ENCODE results near the gene SLC22A13.
"Not testable (repeated sequence)": the region's sequence is repeated elsewhere in the genome, so short reads cannot be mapped to it uniquely, and the experiment has no call there.

The SLC22A13 gene, protein sequence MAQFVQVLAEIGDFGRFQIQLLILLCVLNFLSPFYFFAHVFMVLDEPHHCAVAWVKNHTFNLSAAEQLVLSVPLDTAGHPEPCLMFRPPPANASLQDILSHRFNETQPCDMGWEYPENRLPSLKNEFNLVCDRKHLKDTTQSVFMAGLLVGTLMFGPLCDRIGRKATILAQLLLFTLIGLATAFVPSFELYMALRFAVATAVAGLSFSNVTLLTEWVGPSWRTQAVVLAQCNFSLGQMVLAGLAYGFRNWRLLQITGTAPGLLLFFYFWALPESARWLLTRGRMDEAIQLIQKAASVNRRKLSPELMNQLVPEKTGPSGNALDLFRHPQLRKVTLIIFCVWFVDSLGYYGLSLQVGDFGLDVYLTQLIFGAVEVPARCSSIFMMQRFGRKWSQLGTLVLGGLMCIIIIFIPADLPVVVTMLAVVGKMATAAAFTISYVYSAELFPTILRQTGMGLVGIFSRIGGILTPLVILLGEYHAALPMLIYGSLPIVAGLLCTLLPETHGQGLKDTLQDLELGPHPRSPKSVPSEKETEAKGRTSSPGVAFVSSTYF

GRCh38 chr3:38265604-38266307, at the start of gene SLC22A13:
Gene SLC22A13, plus strand, starts transcription at chr3:38265812. Its CDS starts 49 bp downstream, at chr3:38265861.
- no peak for DNase-seq (ENCODE audit: low read depth)

DNA sequence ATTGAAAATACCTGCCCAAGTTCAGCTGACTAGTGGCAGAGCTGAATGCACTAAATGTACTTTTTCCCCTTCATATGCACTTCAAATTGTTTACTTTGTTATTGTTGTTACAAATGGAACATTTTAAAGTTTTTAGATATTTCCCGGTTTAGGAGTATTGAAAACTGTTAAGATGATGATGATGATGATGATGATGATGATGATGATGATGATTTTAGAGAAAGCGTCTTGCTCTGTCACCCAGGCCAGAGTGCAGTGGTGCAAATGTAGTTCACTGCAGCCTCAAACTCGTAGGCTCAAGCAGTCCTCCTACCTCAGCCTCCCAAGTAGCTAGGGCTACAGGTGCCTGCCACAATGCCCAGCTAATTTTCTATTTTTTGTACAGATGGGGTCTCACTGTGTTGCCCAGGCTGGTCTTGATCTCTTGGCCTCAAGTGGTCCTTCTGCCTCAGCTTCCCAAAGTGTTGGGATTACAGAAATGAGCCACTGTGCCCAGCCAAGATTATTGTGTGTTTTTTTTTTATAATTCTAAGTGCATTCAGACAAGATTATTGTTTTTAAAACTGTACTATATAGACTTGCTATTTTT, 45.9 kb upstream of the SLC22A13 start:
- DNase-seq (ENCODE audit: low read depth): no peak

- no peak for DNase-seq (ENCODE audit: low read depth)
Measured at GRCh38 chr3:38221005-38221404, 44.6 kb upstream of the SLC22A13 start.

- no peak for DNase-seq (ENCODE audit: low read depth)
Measured at GRCh38 chr3:38222032-38222634, 43.5 kb upstream of the SLC22A13 start.

DNA sequence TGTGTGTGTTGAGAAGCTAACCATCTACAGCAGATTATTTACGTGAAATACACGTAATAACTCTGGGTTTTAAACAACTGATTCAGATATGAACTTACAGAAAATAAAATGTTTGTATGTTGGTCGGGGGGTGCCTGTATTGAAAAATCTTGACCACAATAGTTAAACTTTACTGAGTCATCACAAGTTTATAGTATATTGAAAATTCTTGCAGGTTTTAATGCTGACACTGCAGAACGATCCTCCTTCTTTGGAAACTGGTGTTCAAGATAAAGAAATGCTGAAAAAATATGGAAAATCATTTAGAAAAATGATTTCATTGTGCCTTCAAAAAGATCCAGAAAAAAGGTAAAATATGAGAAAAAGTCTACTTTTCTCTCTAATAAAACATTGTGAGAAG, 41.3 kb upstream of the SLC22A13 start:
- no peak for DNase-seq (ENCODE audit: low read depth)

- peak; percentile 49 for DNase-seq (ENCODE audit: low read depth)
Measured at GRCh38 chr3:38226273-38226672, 39.3 kb upstream of the SLC22A13 start.

GRCh38 chr3:38227989-38228388, 37.6 kb upstream of the SLC22A13 start:
- DNase-seq (ENCODE audit: low read depth): peak; percentile 47

- DNase-seq (ENCODE audit: low read depth): no peak
Measured at GRCh38 chr3:38229036-38229435, 36.6 kb upstream of the SLC22A13 start.

- DNase-seq (ENCODE audit: low read depth): no peak
Measured at GRCh38 chr3:38232701-38233100, 32.9 kb upstream of the SLC22A13 start.

DNA sequence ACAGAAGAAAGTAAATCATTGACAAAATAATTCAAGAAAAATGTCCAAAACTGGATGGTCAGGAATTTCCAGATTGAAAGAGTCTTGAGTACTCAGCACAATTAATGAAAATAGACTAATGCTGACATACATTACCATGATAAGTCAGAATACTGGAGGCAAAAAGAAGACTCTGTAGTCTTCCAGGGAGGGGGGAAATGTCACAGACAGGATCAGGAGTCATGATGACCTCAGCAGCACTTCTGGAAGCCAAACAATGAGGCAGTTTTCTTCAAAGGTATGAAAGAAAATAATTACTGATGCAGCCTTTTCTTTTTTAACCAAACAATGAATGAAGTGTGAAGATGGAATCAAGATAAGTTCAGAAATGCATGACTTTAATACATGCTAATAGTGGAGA, 30.1 kb upstream of the SLC22A13 start:
- no peak for DNase-seq (ENCODE audit: low read depth)

- no peak for DNase-seq (ENCODE audit: low read depth)
Measured at GRCh38 chr3:38238416-38239008, 27.1 kb upstream of the SLC22A13 start.

DNA sequence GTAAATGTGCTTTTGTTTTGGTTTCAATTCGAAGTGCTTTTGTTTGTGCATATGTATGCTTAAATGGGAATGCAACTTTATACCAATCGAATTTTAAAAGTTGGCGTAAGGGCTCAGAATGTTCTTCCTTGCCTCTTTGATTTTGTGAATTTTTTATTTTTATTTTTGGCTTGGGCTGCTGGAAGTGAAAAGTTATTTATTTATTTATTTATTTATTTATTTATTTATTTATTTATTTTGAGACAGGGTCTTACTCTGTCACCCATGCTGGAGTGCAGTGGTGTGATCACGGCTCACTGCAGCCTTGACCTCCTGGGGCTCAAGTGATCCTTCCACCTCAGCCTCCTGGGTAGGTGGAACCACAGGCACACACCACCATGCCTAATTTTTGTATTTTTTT, 22.8 kb upstream of the SLC22A13 start:
- not testable (repeated sequence) for DNase-seq (ENCODE audit: low read depth)

GRCh38 chr3:38245930-38246329, 19.7 kb upstream of the SLC22A13 start:
- DNase-seq (ENCODE audit: low read depth): no peak

DNA sequence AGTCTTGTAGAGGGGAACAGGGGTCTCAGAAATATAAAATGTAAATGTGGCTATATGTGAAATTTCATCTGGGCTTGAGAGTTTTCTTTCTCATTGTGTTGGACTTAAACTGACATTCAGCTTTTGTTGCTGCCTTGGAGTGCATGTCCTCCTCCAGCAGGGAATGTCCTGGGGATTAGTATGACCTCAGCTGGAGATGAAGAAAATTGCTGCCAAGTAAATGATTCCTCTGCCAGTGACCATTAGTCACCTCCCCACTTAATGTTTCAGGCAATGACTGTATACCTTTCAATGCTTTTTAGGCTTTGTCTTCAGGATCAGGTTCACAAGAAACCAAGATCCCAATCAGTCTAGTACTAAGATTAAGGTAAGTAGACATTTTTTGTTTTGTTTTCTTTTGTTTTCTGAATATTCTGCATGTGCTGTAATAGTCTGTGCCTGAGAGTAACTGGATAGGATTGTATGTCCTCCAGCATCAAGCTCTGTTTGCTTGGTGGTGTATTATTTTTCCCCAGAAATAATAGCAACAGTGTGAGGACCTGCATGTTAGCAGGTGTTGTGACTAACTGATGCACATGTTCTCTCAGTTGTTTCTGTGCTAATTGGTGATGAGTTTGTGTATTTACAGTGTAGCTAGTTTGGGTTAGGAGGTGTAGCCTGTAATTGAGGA, 18.1 kb upstream of the SLC22A13 start:
- peak; percentile 79 for DNase-seq (ENCODE audit: low read depth)

DNA sequence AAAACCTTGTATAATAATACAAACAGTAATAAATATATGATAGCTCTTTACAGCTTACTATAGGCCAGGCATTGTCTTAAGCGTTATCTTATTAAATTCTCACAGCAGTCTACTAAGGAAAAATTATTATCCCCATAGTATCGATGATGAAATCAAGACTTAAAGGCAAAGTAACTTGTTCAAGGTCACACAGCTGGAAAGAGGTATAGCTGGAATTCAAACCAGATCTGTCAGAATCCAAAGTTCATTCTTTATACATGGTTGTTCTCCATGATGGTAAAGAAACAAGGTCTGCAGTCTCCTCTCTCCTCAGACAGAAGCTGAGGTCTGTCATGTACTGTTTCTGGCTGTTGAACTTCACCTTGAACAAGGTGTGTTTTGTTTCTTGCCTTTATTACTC, 15.4 kb upstream of the SLC22A13 start:
- DNase-seq (ENCODE audit: low read depth): no peak

DNA sequence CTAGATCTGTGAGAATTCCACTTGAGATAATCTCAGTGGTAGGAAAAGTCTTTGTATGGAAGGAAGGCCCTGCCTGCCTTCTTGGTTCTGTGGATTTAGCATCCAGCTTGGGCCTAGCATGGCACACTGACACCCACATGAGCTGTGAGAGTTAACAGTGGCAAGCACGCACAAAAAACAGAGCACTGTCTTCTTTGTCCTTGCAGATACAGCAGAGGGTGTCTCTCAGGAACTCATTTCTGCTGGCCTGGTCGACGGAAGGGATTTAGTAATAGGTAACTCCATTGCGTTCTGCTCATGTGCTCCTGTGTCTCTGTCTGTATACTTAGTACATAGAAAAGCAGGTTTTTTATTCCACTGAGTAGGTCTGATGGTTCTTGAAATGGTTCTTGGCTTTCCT, 14.4 kb upstream of the SLC22A13 start:
- no peak for DNase-seq (ENCODE audit: low read depth)

GRCh38 chr3:38253704-38254103, 11.9 kb upstream of the SLC22A13 start:
- no peak for DNase-seq (ENCODE audit: low read depth)

DNA sequence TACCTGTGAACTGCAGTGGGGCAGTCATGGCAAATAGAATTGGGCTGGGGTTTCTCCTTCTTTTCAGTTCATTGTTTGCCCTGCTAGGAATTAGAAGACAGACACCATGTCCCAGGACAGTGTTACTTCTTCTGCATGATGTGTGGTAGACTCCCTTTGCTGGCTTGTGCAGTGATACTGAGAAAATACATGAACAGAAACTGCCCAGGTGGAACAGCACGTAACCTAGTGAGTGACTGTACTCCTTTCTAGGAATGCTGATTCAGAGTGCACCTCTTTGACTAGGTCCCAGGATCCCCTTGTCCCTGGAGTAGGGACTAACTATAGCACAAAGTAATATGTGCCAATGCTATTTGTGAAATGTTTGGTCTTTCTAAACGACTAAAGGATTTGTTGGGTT, 10.7 kb upstream of the SLC22A13 start:
- no peak for DNase-seq (ENCODE audit: low read depth)

DNA sequence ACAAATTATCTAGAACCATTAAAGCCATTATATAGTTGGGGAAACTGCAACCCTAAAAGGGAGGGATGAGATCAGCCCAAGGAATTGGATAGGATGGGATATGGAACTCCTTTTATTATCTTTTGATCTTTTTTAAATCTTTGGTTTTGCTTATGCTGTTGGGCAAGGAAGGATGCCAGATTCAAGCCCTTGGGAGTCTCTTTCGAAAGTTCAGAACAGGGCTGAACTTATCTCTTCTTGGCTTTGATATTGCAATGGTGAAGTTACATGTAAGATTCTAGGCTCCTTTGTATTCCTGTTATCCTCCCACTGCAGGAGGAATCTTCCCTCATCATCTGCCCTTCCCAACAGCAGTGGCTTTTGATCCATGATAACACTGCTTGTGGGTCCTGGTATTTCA, 10.0 kb upstream of the SLC22A13 start:
- DNase-seq (ENCODE audit: low read depth): no peak

DNA sequence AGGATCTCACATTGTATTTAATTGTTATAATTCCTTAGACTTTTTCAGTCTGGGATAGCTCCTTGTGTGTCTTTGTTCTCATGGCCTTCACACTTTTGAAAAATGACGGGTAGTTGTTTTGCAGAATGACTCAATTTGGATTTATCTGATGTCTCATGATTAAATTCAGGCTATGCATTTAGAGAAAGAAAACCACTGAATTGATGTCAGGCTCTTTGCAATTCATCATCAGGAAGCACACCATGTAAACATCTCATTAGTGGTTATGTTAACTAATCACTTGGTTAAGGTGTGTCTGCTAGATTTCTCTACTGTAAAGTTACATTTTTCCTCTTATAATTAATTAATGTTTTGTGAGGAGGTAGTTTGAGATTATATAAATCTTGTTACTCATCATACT, 8.0 kb upstream of the SLC22A13 start:
- DNase-seq (ENCODE audit: low read depth): no peak

GRCh38 chr3:38260474-38260873, 5.1 kb upstream of the SLC22A13 start:
- no peak for DNase-seq (ENCODE audit: low read depth)

All from HS-5 (cell line).